Fibroblast of lung (primary cell): Measurements from ENCODE around the gene OR4C16. TPM values are rescaled to one million over a fixed set of nuclear protein-coding genes. Genes with fewer than 3 reads are reported as not detected.

Experiments used
- DNase-seq, 2 donors: peaks; one replicate each; pipeline versions ENCODE4 v3.0.0 to v3.0.0-alpha.2; 2010; ENCODE audit warnings: low read depth in 2 of 2
- H2AFZ ChIP-seq: 2 replicates; pipeline ENCODE4 v1.5.1; 2012; ENCODE audit warnings: low read length, control low read depth, inconsistent platforms
- H3K27ac ChIP-seq: 2 replicates; pipeline ENCODE4 v1.5.1; 2011; ENCODE audit warnings: low read length, control low read depth; ENCODE audit not compliant: insufficient read depth
- H3K27me3 ChIP-seq: 2 replicates; pipeline ENCODE4 v1.5.1; 2011; ENCODE audit warnings: mild to moderate bottlenecking, low read length; ENCODE audit not compliant: control insufficient read depth, insufficient read depth
- H3K36me3 ChIP-seq: 2 replicates; pipeline ENCODE4 v1.5.1; 2011; ENCODE audit warnings: low read length; ENCODE audit not compliant: control insufficient read depth, insufficient read depth
- H3K4me1 ChIP-seq: 2 replicates; pipeline ENCODE4 v1.5.1; 2011; ENCODE audit warnings: low read length; ENCODE audit not compliant: control insufficient read depth, insufficient read depth; ENCODE audit errors: extremely low read depth
- H3K4me2 ChIP-seq: 2 replicates; pipeline ENCODE4 v1.5.1; 2011; ENCODE audit warnings: low read length, control low read depth; ENCODE audit not compliant: insufficient read depth; ENCODE audit errors: extremely low read depth
- H3K4me3 ChIP-seq, 4 experiments: fragments of 200-600 bp in 1 of 4; sonication (generic) in 1 of 4; replicated peaks in 1 of 4; 2 replicates each; pipeline ENCODE4 v1.5.1; 2011 to 2016; ENCODE audit warnings: low read length in 4 of 4, low read depth in 3 of 4, mild to moderate bottlenecking in 3 of 4, control low read depth in 2 of 4, inconsistent platforms in 1 of 4, mixed read lengths in 1 of 4; ENCODE audit not compliant: insufficient read depth in 1 of 4; ENCODE audit errors: control extremely low read depth in 1 of 4
- H3K79me2 ChIP-seq: 2 replicates; pipeline ENCODE4 v1.5.1; 2012; ENCODE audit warnings: mild to moderate bottlenecking, low read length, inconsistent platforms; ENCODE audit not compliant: control insufficient read depth, insufficient read depth
- H3K9ac ChIP-seq: 2 replicates; pipeline ENCODE4 v1.5.1; 2011; ENCODE audit warnings: mild to moderate bottlenecking, low read length, control low read depth; ENCODE audit not compliant: insufficient read depth
- H3K9me3 ChIP-seq: 2 replicates; pipeline ENCODE4 v1.5.1; 2012; ENCODE audit warnings: low read depth, low read length; ENCODE audit not compliant: control insufficient read depth, insufficient read depth
- H4K20me1 ChIP-seq: 2 replicates; pipeline ENCODE4 v1.5.1; 2011; ENCODE audit warnings: low read length; ENCODE audit not compliant: control insufficient read depth, insufficient read depth; ENCODE audit errors: extremely low read depth
- CTCF ChIP-seq, 2 donors: IDR thresholded peaks in 1 of 2; conservative IDR thresholded peaks in 1 of 2; 1 replicate in 1 of 2; 2 replicates in 1 of 2; pipeline ENCODE4 v1.5.1; 2011 to 2012; ENCODE audit warnings: low read length in 2 of 2, control low read depth in 1 of 2, inconsistent platforms in 1 of 2, low read depth in 1 of 2, mild to moderate bottlenecking in 1 of 2
- EZH2 ChIP-seq: IDR thresholded peaks from 2 replicates; pipeline ENCODE4 v1.5.1; 2012; ENCODE audit warnings: low read length, control low read depth, mild to moderate bottlenecking; ENCODE audit errors: missing control alignments
- polyA minus RNA-seq: library from RNA; depleted of rRNA, polyadenylated mRNA; stranded (reverse); fragments of >200 nt; gene quantifications from 2 replicates; pipeline ENCODE4 v1.2.3, GENCODE V29; 2011; ENCODE audit warnings: low replicate concordance
- polyA plus RNA-seq, 2 donors: library from polyadenylated mRNA; depleted of rRNA in 1 of 2; stranded (reverse) in 1 of 2; unstranded in 1 of 2; fragments of >200 nt; gene quantifications; 2 replicates each; pipeline ENCODE4 v1.2.1, GENCODE V29; 2011 to 2012; ENCODE audit warnings: missing spikeins in 1 of 2
- total RNA-seq: library from RNA; depleted of rRNA; stranded (reverse); fragments of >200 nt; gene quantifications from 2 replicates; pipeline ENCODE4 v1.2.1, GENCODE V29; 2014

The OR4C16 gene, protein sequence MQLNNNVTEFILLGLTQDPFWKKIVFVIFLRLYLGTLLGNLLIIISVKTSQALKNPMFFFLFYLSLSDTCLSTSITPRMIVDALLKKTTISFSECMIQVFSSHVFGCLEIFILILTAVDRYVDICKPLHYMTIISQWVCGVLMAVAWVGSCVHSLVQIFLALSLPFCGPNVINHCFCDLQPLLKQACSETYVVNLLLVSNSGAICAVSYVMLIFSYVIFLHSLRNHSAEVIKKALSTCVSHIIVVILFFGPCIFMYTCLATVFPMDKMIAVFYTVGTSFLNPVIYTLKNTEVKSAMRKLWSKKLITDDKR
- not detected in 2 replicates for total RNA-seq
- polyA plus RNA-seq: not detected in 2 replicates
- not detected in 2 replicates for polyA plus RNA-seq (2012)
- polyA minus RNA-seq: not detected in 2 replicates

GRCh38 chr11:55571828-55572227 is at the start of gene OR4C16:
OR4C16 (plus strand) TSS chr11:55572128; CDS start chr11:55572128, 0 bp downstream.
- Histone ChIP-seq H3K27me3 (no peaks in the 10 kb centered on the region), H3K9ac (no peak within 1 kb of the TSS), H3K36me3 (no peaks in the 10 kb centered on the region), H3K9me3 (no peaks in the 10 kb centered on the region), H3K79me2 (no peaks in the 10 kb centered on the region), H3K4me2 (no peak within 1 kb of the TSS), H3K27ac (no peak within 1 kb of the TSS), H2AFZ (no peak within 1 kb of the TSS), H3K4me1 (no peaks in the 10 kb centered on the region), H4K20me1 (no peaks in the 10 kb centered on the region), H3K4me3 (no peak within 1 kb of the TSS)
- no peak for DNase-seq
- TF ChIP-seq EZH2 (no peak), CTCF (conservative IDR thresholded peaks at IDR 0.05 in 1 of 2, IDR thresholded peaks at IDR 0.05 in 1 of 2; ENCODE audit: low read depth in 1 of 2, low read length in 2 of 2) (no peak)

GRCh38 chr11:55554169-55554568 is 17.8 kb upstream of the OR4C16 start, which contains the start of gene OR4C15:
OR4C15 (plus strand) TSS chr11:55554469; CDS start chr11:55554469, 0 bp downstream.
- no peak for TF ChIP-seq CTCF (conservative IDR thresholded peaks at IDR 0.05 in 1 of 2, IDR thresholded peaks at IDR 0.05 in 1 of 2; ENCODE audit: low read depth in 1 of 2, low read length in 2 of 2)
- TF ChIP-seq EZH2: no peak
- Histone ChIP-seq H3K4me2 (no peak within 1 kb of the TSS), H3K79me2 (no peaks in the 10 kb centered on the region), H3K9me3 (no peaks in the 10 kb centered on the region), H3K9ac (no peak within 1 kb of the TSS), H3K27me3 (no peaks in the 10 kb centered on the region), H3K27ac (no peak within 1 kb of the TSS), H3K36me3 (no peaks in the 10 kb centered on the region), H3K4me3 (no peak within 1 kb of the TSS), H2AFZ (no peak within 1 kb of the TSS), H4K20me1 (no peaks in the 10 kb centered on the region), H3K4me1 (no peaks in the 10 kb centered on the region)
- DNase-seq: no peak

- Histone ChIP-seq H4K20me1 (no peaks in the 10 kb centered on the region), H3K4me1 (no peaks in the 10 kb centered on the region), H3K4me3 (no peak overlapping the region), H3K27ac (no peak overlapping the region), H3K36me3 (no peaks in the 10 kb centered on the region), H3K79me2 (no peaks in the 10 kb centered on the region), H3K9ac (no peak overlapping the region), H3K27me3 (no peaks in the 10 kb centered on the region), H3K9me3 (no peaks in the 10 kb centered on the region), H2AFZ (no peak overlapping the region), H3K4me2 (no peak overlapping the region)
- TF ChIP-seq EZH2: no peak
- DNase-seq: no peak
Observed at GRCh38 chr11:55572548-55572947, 620 bp downstream of the OR4C16 start.
